HG03159 (cell line): Measurements from ENCODE around the gene GJC2.
A peak's percentile ranks its signal among the peaks of the same experiment; 100 is the strongest.

Experiments used
- ATAC-seq: cut with Tn5 transposase; IDR thresholded peaks from one replicate; pipeline ENCODE4 v1.9.1; 2021; ENCODE audit warnings: mild to moderate bottlenecking, moderate library complexity; ENCODE audit not compliant: unreplicated experiment

The GJC2 gene

DNA sequence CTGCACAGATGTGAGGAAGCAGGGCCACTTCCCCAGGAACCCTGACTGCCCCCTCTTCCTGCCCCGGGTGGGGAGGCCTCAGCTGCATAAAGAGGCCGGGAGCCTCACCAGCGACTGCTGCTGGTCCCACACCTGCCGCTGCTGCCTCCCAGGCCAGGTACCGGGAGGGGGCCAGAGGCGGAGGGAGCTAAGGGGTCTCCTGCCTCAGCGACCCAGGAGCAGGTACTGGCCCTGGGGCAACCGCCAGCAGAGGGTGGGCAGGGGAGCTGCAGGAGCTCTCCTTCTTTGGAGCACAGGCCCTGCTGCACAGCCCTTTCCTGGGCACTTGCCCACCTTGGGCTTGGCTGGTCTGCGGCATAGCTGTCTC lies 6.8 kb downstream of the GJC2 start:
- no peak for ATAC-seq

DNA sequence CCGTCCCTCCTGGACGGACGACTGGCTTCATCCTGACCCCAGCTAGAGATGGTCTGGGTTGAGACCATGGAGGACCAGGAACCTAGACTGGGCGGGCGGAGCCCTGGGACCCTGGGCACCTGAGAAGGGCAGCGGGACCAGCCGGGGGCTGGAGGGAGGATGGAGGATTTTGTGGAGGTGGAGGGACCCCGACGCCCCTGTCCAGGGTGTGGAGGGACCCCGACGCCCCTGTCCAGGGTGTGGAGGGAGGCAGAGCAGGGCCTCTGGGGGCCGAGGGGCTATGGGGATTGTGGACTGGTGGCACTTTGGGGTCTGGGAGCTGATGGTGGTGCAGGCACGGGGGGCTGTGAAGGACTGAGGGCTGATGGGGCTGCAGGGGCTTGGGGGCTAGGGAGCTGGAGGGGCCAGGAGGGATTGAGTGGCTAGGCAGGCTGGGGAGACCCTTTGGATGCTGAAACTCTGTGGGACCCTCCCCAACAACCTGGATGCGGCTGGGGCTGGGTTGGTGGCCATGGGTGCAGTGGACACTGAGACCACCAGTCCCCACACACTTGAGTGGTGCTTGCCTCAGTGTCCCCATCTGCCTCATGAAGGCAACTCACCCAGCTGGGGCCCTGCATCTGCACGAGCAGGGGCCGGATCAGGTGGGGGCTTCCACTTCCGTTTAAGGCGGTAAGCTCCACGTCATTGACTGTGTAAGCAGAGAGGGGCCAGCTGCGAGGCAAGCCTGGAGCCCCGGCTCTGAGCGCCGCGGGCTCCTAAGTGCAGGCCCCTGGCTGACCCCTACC lies 7.4 kb downstream of the GJC2 start:
- no peak for ATAC-seq

DNA sequence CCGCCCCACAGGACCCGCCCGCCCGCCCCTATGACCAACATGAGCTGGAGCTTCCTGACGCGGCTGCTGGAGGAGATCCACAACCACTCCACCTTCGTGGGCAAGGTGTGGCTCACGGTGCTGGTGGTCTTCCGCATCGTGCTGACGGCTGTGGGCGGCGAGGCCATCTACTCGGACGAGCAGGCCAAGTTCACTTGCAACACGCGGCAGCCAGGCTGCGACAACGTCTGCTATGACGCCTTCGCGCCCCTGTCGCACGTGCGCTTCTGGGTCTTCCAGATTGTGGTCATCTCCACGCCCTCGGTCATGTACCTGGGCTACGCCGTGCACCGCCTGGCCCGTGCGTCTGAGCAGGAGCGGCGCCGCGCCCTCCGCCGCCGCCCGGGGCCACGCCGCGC lies 8.0 kb downstream of the GJC2 start:
- ATAC-seq, result no peak

DNA sequence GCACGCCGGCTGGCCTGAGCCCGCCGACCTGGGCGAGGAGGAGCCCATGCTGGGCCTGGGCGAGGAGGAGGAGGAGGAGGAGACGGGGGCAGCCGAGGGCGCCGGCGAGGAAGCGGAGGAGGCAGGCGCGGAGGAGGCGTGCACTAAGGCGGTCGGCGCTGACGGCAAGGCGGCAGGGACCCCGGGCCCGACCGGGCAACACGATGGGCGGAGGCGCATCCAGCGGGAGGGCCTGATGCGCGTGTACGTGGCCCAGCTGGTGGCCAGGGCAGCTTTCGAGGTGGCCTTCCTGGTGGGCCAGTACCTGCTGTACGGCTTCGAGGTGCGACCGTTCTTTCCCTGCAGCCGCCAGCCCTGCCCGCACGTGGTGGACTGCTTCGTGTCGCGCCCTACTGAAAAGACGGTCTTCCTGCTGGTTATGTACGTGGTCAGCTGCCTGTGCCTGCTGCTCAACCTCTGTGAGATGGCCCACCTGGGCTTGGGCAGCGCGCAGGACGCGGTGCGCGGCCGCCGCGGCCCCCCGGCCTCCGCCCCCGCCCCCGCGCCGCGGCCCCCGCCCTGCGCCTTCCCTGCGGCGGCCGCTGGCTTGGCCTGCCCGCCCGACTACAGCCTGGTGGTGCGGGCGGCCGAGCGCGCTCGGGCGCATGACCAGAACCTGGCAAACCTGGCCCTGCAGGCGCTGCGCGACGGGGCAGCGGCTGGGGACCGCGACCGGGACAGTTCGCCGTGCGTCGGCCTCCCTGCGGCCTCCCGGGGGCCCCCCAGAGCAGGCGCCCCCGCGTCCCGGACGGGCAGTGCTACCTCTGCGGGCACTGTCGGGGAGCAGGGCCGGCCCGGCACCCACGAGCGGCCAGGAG lies 8.6 kb downstream of the GJC2 start:
- no peak for ATAC-seq

DNA sequence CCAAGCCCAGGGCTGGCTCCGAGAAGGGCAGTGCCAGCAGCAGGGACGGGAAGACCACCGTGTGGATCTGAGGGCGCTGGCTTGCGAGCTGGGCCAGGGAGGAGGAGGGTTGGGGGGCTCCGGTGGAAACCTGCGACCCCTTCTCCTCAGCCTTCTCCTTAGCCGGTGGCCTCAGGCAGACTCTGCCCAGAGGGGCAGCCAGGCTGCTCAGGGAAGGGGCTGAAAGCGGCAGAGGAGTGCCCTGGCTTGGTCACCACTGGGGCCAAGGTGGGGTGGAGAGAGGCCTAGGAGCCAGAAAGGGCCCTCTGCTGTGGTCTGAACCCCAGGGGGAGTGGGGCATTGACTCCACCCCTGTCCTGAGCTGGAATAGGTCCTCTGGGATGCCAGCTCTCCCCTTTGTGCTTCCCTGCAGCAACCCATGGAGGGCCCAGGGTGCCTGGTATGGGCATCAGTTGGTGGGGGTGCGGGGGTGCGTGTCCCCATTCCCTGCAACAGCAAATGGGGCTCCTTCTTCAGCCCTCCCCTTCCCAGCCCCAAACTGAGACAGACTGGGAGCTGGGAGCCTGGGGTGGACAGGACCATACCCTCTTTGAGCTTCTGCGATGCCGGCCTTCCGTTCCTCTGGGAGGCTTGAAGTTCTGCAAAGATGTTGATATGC lies 9.4 kb downstream of the GJC2 start:
- no peak for ATAC-seq

DNA sequence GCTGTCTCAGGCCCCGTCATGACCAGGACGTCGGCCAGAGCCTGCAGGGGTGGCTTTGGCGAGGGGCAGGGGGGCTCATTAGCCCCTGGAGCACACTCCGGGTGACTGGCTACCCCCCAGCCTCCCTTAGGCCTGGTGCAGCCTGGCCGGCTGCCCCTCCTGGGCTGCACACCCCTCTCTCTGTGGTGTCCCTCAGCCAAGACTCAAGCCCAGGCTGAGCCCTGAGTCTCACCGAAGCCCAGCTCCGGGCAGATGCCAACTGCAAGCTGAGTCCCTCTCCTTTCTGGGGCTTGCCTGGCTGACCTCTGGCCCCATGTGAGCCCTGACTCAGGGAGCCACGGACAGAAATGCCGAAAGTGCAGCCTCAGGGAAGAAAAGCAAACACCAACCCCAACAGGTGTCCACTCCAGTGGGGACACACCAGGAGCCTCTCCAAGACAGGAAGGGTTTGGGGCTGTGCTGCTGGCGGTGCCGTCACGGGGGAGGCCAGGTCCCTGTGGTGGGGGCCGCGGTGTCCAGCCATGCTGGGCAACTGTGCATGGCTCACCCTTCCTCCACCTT lies 10.6 kb downstream of the GJC2 start:
- no peak for ATAC-seq

DNA sequence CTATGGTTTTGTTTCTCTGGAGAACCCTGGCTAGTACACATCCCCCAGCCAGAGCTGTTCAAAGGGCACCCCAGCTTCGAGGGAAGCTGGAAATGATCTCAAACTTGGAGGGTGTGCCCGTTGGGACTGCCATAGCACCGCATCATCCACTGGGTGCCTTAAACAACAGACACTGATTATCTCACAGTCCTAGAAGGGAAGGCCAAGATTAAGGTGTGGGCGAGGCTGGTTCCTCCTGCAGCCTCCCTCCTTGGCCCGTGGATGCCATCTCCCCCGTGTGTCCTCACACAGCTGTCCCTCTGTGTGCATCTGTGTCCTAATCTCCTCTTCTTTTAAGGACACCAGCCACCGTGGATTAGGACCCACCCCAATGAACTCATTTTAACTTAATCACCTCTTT lies 11.6 kb downstream of the GJC2 start:
- no peak for ATAC-seq

DNA sequence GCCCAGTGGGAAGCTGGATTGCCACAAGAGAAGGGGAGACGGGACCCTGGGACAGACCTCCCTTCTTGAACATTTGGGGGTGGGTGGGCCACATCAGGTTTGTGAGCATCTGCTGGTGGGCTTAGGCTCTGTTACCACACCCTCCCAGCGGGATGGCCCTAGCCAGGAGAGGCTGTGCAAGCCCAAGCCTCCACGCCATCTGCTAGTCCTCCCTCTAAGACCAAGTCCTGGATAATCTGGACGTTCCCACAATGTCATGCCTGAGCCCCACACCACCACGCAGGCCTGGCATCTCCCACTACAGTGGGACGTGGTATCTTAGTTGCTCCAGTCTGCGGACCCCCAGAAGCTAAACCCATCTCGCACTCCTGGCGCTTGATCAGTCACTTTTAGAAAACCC lies 12.1 kb downstream of the GJC2 start:
- ATAC-seq, result no peak

DNA sequence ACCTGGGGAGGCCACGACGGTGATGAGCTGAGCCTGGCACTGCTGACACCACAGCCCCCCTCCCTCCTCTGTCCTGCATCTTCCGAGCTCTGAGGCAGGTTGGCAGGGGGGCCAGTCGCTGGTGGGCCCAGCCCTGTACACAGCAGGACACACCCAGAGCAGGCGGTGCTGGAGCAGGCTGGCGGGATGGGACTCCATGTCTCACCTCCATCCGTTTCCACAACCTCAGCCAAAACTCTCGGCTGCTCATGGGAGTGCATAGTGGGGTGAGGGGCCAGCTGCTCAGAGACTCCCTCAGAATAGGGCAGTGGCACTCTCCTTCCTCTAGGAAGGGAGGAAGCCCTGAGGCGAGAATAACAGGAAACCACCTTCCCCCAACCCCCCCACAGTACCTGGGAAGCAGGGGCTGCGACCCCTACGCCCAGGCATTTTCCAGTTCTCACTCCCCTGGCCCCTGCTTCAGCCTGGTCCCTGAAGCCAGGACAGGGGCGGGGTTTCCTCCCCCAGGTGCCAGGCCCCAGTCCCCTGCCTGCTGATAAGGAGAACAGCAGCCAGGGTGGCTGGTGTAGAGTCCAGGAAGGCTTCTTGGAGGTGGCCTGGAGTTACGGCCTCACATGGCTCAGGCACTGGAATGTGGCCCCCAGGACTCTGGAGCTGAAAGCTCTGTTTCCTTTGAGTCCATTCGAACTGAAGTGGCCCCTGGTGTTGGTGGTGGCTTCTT lies 12.7 kb downstream of the GJC2 start:
- no peak for ATAC-seq

DNA sequence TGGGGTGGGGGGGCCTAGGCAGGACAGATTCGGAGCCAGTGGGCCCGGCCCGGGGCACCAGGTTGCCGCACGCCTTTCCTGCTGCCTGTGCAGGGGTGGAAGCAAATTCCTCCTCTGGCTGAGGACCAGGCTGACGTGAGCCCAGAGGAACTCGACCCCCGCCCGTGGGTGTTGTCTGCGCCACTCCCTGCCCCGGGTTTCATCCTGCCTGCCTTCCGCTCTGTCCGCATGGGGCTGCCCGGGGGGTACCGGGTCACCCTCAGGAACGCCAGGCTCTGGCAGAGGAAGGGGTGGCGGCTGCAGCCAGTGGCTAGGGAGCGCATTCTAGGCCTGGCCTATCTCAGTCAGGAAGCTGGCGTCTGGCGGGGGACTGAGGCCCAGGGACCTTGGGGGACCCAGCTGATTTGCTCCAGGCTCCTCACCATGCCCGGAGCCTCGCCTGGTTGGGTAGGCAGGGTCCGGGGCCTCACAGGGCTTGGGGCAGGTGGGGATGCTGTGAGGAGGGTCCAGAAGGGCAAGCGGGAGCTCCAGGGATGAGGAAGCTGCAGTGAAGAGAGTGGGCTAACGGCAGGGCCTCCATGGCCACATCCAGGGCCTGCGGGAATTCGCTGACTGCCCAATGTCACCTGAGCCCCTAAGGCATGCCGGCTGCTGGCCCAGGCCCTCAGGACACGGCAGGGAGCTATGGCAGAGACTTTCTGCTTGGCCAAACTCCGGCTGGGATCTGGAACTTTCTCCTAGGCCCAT lies 13.4 kb downstream of the GJC2 start:
- ATAC-seq, result no peak

DNA sequence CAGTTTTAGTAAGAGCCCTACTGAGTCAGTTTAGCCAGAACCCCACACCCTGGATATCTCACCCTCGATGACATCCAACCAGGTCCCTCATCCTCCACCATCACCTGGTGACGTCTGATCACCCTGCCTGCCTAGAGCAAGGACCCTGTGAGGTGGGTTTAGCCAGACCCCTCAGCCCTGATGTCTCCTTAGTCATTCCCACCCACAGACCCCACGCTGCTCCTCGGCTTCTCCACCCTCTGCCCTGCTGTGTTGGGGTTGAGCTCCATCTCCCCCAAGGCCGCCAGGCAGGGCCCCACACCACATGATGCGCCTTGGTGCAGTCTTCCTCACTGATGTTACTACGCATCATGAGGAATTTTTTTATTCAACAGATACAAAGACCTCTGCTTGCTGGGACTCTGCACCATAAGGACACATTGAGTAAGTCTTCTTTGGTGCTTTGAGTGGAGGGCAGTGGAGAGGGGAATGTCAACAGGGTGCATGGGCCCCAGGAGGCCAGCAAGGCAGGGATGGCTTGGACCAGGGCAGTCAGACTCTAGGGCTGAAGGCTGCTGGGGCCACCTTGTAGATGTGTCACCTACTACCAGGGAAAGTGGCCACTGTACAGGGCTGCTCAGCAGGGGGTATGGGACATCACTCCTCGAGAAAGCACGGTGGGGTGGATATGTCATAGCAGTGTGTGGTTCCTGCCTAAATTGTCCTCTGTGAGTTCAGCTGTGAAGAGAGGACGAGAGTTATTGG lies 14.2 kb downstream of the GJC2 start:
- no peak for ATAC-seq

DNA sequence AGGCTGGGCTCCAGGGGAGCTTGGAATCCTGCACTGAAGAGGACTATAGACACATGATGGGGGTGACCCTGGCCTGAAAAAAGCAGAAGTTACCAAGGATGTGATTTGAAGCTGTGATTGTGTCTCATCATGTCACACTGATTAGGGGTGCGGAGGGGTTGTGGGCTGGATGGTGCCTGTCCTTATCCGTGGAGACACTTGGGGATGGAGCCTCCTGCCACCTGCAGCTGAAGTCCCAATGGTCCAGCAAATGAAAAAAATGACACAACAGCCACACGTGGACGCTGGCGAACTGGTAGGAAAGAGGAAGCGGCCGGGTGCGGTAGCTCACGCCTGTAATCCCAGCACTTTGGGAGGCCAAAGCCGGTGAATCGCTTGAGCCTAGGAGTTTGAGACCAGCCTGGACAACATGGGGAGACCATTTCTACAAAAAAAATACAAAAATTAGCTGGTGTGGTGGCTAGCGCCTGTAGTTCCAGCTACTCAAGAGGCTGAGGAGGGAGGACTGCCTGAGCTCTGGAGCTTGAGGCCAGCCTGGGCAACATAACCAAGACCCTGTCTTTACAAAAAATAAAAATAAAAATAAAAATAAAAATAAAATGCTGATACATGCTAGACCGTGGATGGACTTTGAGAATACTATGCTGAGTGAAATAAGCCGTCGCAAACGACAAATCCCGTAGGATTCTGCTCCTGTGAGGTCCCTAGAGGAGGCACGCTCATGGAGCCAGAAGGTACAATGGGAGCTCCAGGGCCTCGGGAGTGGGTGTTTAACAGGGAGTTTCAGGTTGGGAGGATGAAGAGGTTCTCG lies 15.0 kb downstream of the GJC2 start:
- ATAC-seq, result peak; percentile 0

DNA sequence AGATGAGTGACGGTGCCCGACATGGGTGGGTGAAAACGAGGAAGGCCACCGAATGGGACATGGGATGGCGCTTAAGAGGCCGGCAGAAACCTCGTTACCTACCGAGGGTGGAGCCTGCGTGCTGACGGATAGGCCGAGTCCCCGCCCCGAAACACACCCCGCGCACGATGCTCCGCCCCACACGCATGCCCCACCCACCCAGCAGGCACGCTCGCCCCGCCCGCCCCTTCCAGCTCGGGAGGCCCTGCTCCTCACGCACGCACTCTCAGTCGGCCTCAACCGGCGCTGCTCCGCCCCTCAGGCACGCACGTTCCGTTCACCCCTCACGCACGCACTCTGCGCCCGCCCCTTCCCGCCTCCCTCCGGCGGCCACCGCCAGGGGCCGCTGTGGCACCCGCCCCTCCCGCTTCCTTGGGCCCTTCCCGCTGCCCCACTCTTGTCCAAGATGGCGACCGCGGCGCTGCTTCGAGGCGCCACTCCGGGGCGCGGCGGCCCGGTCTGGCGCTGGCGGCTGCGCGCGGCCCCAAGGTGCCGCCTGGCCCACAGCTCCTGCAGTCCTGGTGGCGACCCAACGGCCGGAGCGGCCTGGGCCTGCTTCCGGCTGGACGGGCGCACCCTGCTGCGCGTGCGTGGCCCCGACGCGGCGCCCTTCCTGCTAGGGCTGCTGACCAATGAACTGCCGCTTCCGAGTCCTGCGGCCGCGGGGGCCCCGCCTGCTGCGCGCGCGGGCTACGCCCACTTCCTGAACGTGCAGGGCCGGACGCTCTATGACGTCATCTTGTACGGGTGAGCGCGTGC lies 15.8 kb downstream of the GJC2 start, which contains the start of gene IBA57:
Gene IBA57, plus strand, starts transcription at position 433 of the 798 bp plus-strand sequence. Its CDS starts 13 bp downstream, at position 446.
- ATAC-seq, result peak; percentile 85

DNA sequence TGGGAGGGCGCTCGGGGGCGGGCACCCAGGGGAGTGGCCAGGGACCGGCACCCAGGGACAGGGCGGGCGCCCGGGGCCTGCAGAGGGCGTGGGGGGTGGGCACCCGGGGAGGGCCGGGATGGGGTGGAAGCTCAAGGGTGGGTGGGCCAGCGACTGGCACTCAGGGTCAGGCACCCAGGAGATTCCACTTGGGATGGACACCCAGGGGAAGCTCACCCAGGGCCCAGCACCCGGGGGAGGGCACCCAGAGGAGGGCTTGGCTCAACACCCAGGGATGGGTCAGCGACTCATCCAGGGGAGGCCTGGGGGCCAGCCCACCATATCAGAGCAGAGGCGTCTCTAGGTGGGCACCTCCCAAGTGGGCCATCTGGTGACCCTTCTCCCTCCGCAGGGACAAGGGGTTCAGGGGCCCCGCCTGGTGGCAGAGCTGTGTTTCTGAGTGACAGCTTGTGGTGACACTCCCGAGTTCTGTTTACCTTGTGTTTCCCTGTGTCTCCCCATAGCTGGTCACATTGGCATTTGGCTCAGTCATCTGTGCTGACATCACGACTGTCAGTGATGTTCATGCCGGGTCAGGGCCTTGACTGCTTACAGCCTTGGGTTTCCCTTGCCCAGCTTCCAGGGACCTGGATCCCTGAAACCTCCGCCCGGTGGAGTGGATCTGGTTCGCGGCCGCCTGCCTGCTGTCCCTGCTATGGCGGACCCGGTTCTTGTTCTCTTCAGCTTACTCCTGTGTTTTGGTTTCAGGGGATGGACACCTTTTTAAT lies 16.6 kb downstream of the GJC2 start:
- ATAC-seq, result peak; percentile 17

DNA sequence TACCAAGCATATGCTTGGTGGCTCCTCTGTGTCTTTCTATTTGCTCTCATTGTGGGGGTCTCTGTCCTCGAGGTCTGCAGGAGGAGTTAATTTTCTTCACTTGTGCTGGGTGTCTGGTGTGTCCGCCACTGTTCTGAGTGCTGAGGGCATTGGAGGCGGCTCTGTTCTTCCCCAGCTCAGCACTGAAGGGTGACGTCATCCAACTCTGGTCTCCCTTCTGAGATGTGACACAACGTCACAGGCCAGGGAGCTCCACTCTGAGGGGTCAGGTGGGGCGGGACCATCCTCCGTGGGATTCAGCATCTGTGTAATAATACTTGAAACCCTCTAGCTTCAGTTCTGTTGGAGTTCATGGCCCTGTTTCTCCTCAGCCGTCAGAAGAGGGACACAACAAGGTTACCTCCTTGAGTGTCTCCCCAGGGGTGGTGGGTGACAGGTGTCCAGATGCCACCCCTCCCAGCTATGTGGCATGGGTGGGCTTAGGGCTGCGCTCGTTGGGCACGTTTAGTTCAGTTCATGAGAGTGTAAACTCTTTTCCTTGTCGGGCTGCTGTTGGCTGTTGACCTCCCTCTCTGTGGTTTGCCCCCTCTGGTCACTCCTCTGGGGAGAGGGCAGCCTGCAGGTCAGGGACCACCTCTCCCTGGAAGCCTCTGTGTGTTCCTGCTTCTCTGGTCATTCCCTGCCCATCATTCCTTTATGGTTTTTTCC lies 19.0 kb downstream of the GJC2 start:
- no peak for ATAC-seq

DNA sequence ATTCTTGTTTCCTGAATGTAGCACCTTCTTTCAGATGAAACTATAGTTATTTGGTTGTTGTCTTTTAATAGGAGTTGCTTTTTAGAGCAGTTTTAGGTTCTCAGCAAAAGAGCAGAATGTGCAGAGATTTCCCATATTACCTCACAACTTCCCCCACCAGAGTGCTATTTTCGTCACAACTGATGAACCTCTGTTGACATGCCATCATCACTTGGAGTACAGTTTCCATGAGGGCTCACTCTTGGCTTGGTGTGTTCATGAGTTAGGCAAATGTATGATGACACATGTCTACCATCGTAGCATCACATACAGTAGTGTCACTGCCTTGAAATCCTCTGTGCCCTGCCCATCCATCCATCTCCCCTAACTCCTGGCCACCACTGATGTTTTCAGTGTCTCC lies 19.6 kb downstream of the GJC2 start:
- ATAC-seq, result no peak
